HepG2 (cell line): ENCODE results near the gene ASF1B. TPM values are rescaled to one million over a fixed set of nuclear protein-coding genes. Genes with fewer than 3 reads are reported as not detected.

Source experiments
- ATAC-seq: fragments of 200-7000 bp; cut with Tn5 transposase; 3 replicates; pipeline ENCODE4 v1.9.1; 2020; ENCODE audit warnings: mild to moderate bottlenecking, moderate library complexity
- BruUV-seq: library from RNA; stranded (reverse); fragments of 400-500 nt; replicated peaks from 2 replicates; lab custom pipeline; 2021; lab: Mats Ljungman, UMichigan
- CTCF ChIA-PET: fragments of 300-600 bp; formaldehyde crosslinking; extraction: SDS; loops from one replicate; lab custom pipeline; 2021; ENCODE audit warnings: low total read pairs, inconsistent platforms, low intra/inter-chr PET ratio; lab: Yijun Ruan, JAX
- POLR2A ChIA-PET: fragments of 350-600 bp; sonication (Branson Sonifier 250); formaldehyde crosslinking; loops from one replicate; lab custom pipeline; 2020; ENCODE audit warnings: antibody characterized with exemption, inconsistent platforms; lab: Yijun Ruan, JAX
- DNase-seq: peaks from one replicate; pipeline ENCODE4 v3.0.0-alpha.2; 2015; ENCODE audit warnings: low spot score
- FAIRE-seq: peaks from 3 replicates; lab custom pipeline; 2011; peaks lifted over from hg19 to GRCh38; lab: Jason Lieb, UNC
- H2AFZ ChIP-seq: one replicate; pipeline ENCODE4 v1.6.1; 2011; ENCODE audit warnings: low read length, inconsistent platforms
- H3K27ac ChIP-seq: fragments of 300-600 bp; 3 replicates; pipeline ENCODE4 v1.8.0; 2011; ENCODE audit warnings: mixed run types, mild to moderate bottlenecking, mixed read lengths, low read length, inconsistent platforms; ENCODE audit not compliant: insufficient read depth; ENCODE audit errors: extremely low read length
- H3K27me3 ChIP-seq, 2 experiments: fragments of 200-600 bp in 1 of 2; 2 replicates in 1 of 2; 3 replicates in 1 of 2; pipeline versions ENCODE4 v1.6.0 to v1.8.0; 2011; ENCODE audit warnings: low read length in 2 of 2, mild to moderate bottlenecking in 2 of 2, moderate library complexity in 2 of 2, inconsistent platforms in 1 of 2; ENCODE audit not compliant: insufficient read depth in 2 of 2, control insufficient read depth in 1 of 2
- H3K36me3 ChIP-seq, 2 experiments: fragments of 200-600 bp in 1 of 2; replicated peaks in 1 of 2; 2 replicates in 1 of 2; 3 replicates in 1 of 2; pipeline versions ENCODE4 v1.5.1 to v1.8.0; 2011; ENCODE audit warnings: low read length in 2 of 2, inconsistent platforms in 1 of 2; ENCODE audit not compliant: insufficient read depth in 2 of 2, control insufficient read depth in 1 of 2
- H3K4me1 ChIP-seq: 2 replicates; pipeline ENCODE4 v1.5.1; 2012; ENCODE audit warnings: low read length, inconsistent platforms; ENCODE audit not compliant: insufficient read depth
- H3K4me2 ChIP-seq: 2 replicates; pipeline ENCODE4 v1.6.0; 2011; ENCODE audit warnings: low read depth, low read length, inconsistent platforms
- H3K4me3 ChIP-seq, 3 experiments: fragments of 200-600 bp in 1 of 3; sonication (generic), shearing (Covaris generic) in 1 of 3; replicated peaks in 1 of 3; 2 replicates each; pipeline ENCODE4 v1.5.1; 2011 to 2016; ENCODE audit warnings: low read length in 3 of 3, inconsistent platforms in 2 of 3, low read depth in 2 of 3, mild to moderate bottlenecking in 2 of 3, control low read depth in 1 of 3, mixed read lengths in 1 of 3; ENCODE audit not compliant: insufficient read depth in 1 of 3
- H3K79me2 ChIP-seq: one replicate; pipeline ENCODE4 v1.6.1; 2011; ENCODE audit warnings: low read length, inconsistent platforms; ENCODE audit not compliant: insufficient read depth
- H3K9ac ChIP-seq: 2 replicates; pipeline ENCODE4 v1.6.0; 2011; ENCODE audit warnings: mild to moderate bottlenecking, low read depth, low read length, inconsistent platforms; ENCODE audit not compliant: insufficient read depth
- H3K9me3 ChIP-seq: 2 replicates; pipeline ENCODE4 v1.5.1; 2012; ENCODE audit warnings: mild to moderate bottlenecking, low read length
- H4K20me1 ChIP-seq: 2 replicates; pipeline ENCODE4 v1.6.0; 2011; ENCODE audit warnings: inconsistent platforms, mild to moderate bottlenecking, low read length, moderate library complexity; ENCODE audit not compliant: insufficient read depth
- MLX ChIP-seq: IDR thresholded peaks from 2 replicates; pipeline ENCODE4 v1.6.1; 2016
- MTERF4 ChIP-seq: sonication (generic); formaldehyde crosslinking; IDR thresholded peaks from 2 replicates; pipeline ENCODE4 v1.8.0; 2023; ENCODE audit warnings: mild to moderate bottlenecking, missing genetic modification reagents
- POLR2AphosphoS2 ChIP-seq: IDR thresholded peaks from 2 replicates; pipeline ENCODE4 v1.6.1; 2011; ENCODE audit warnings: low read depth, low read length, improper control_type of control experiment
- REXO4 ChIP-seq: sonication (generic); formaldehyde crosslinking; IDR thresholded peaks from 2 replicates; pipeline ENCODE4 v1.8.0; 2022; ENCODE audit warnings: missing genetic modification reagents, mild to moderate bottlenecking, borderline replicate concordance
- ZKSCAN5 ChIP-seq: sonication (generic); formaldehyde crosslinking; IDR thresholded peaks from 2 replicates; pipeline ENCODE4 v1.5.1; 2020; ENCODE audit warnings: mild to moderate bottlenecking, missing genetic modification reagents
- ZNF136 ChIP-seq: sonication (generic); formaldehyde crosslinking; IDR thresholded peaks from 2 replicates; pipeline ENCODE4 v1.8.1; 2022; ENCODE audit warnings: low read depth, mild to moderate bottlenecking, moderate library complexity, missing genetic modification reagents
- ZNF274 ChIP-seq: sonication (generic); formaldehyde crosslinking; IDR thresholded peaks from 2 replicates; pipeline ENCODE4 v1.5.1; 2020; ENCODE audit warnings: mild to moderate bottlenecking, missing genetic modification reagents
- ZNF564 ChIP-seq: sonication (generic); formaldehyde crosslinking; IDR thresholded peaks from 2 replicates; pipeline ENCODE4 v1.8.1; 2023; ENCODE audit warnings: mild to moderate bottlenecking, missing genetic modification reagents
- WGBS: methylation state at CpG from one replicate; pipeline ENCODE4 v1.1.6; 2017; ENCODE audit warnings: low lambda C conversion rate; 5-methylcytosine and 5-hydroxymethylcytosine counted together
- in situ Hi-C: cut with HindIII; loops from 2 replicates; pipeline ENCODE4 v1.10.0; 2017; ENCODE audit warnings: low pct_unique_long_range_greater_than_20kb; ENCODE audit not compliant: extremely low pct_ligation_motif_present
- intact Hi-C: fragments of 100-400 bp; cut with micrococcal nuclease; formaldehyde crosslinking; loops from one replicate; pipeline ENCODE4 v1.10.0; 2022; ENCODE audit not compliant: unreplicated experiment
- polyA plus RNA-seq, 8 experiments: library from polyadenylated mRNA; depleted of rRNA in 3 of 8; stranded (reverse) in 7 of 8; unstranded in 1 of 8; fragments of >200 nt; fragmentation: Illumina TruSeq in 4 of 8; extraction: Trizol in 4 of 8; gene quantifications; 2 replicates each; pipeline versions ENCODE4 v1.2.1 to v1.2.3, GENCODE V29; 2011 to 2016; ENCODE audit warnings: low read depth in 4 of 8, missing spikeins in 1 of 8, mixed read lengths in 1 of 8; ENCODE audit not compliant: insufficient read depth in 1 of 8
- total RNA-seq, 5 experiments: library from RNA; depleted of rRNA; stranded (reverse); fragments of >200 nt; fragmentation: Illumina TruSeq; extraction: Trizol; gene quantifications; 2 replicates each; pipeline ENCODE4 v1.2.3, GENCODE V29; 2016; ENCODE audit warnings: low read depth in 1 of 5
- TF ChIP-seq, protein P1 (sequence below): sonication (generic); formaldehyde crosslinking; IDR thresholded peaks from 2 replicates; pipeline ENCODE4 v1.8.0; 2022; ENCODE audit warnings: mild to moderate bottlenecking, missing genetic modification reagents, moderate library complexity

The ASF1B gene
- total and polyA plus RNA-seq, 2 of the 13 experiments (the other 11 are each of a cell fraction or from before 2014, with no cell fraction given): 18.2 to 24.8 TPM

GRCh38 chr19:14106840-14107239 lies 29.5 kb downstream of the ASF1B start:
- TF ChIP-seq, protein P1, sequence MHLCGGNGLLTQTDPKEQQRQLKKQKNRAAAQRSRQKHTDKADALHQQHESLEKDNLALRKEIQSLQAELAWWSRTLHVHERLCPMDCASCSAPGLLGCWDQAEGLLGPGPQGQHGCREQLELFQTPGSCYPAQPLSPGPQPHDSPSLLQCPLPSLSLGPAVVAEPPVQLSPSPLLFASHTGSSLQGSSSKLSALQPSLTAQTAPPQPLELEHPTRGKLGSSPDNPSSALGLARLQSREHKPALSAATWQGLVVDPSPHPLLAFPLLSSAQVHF: no peak
- TF ChIP-seq REXO4 (CRISPR knock-in tag) (no peak), ZNF274 (CRISPR knock-in tag) (no peak), POLR2AphosphoS2 (no peak), ZNF136 (CRISPR knock-in tag) (no peak), ZNF564 (CRISPR knock-in tag) (no peak), ZKSCAN5 (CRISPR knock-in tag) (no peak), MLX (CRISPR knock-in tag) (no peak), MTERF4 (CRISPR knock-in tag) (no peak)
- Histone ChIP-seq H3K27ac (no peak overlapping the region), H3K79me2 (no peaks in the 10 kb centered on the region), H3K36me3 (peaks cover 7 to 14% of the 10 kb centered on the region in 2 experiments; a peak in 4 of 5 replicates), H2AFZ (no peak overlapping the region), H3K4me2 (no peak overlapping the region), H3K4me3 (no peak overlapping the region), H3K4me1 (peaks cover 14% of the 10 kb centered on the region), H3K9me3 (no peaks in the 10 kb centered on the region), H3K9ac (no peak overlapping the region), H4K20me1 (no peaks in the 10 kb centered on the region), H3K27me3 (no peaks in the 10 kb centered on the region)
- no peak for ATAC-seq
- WGBS: 95% methylated on average over 15 of the region's 16 CpGs
- ChIA-PET CTCF (no interaction called here), POLR2A (no interaction called here)
- no peak for DNase-seq
- intact Hi-C loops (no loop called here), in situ Hi-C loops (no loop called here)
- no peak for FAIRE-seq
- BruUV-seq: no TSS peak
